ENCODE measurements around the gene CARNS1.
"Not testable (repeated sequence)": the region's sequence is repeated elsewhere in the genome, so short reads cannot be mapped to it uniquely, and the experiment has no call there.

The CARNS1 gene

DNA sequence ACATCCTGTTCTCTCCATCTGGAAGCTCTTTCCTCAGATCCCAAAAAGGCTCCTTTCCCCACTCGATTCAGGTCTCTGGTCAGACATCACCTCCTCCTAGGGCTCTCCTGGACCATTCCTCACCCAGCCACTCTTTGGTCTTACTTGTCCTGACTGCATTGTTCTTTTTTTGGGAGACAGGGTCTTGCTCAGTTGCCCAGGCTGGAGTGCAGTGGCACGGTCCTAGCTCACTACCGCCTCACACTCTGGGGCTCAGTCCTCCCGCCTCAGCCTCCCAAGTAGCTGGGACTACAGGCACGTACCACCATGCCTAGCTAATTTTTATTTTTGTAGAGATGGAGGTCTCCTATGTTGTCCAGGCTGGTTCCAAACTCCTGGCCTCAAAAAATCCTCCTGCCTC lies 30.0 kb downstream of the CARNS1 start:
- DNase-seq: no peak

DNA sequence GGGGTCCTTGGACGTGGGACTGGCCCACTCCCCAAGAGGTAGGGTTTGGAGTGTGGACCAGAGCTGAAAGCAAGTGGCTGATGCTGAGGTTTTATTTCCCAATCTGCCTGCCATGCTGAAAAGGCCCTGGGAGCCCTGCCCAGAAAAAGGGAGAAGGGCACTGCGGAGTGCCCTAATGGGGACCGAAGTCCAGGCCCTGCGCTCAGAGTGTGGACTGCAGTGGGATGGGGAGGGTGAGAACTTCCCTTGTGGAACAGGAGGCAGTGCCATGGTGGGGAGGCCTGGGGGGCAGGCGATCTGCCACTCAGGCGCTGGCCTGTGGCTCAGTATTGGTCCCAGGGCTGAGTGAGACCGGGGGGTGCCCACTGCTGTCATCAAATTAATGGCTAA lies 32.7 kb downstream of the CARNS1 start:
- DNase-seq: no peak

DNA sequence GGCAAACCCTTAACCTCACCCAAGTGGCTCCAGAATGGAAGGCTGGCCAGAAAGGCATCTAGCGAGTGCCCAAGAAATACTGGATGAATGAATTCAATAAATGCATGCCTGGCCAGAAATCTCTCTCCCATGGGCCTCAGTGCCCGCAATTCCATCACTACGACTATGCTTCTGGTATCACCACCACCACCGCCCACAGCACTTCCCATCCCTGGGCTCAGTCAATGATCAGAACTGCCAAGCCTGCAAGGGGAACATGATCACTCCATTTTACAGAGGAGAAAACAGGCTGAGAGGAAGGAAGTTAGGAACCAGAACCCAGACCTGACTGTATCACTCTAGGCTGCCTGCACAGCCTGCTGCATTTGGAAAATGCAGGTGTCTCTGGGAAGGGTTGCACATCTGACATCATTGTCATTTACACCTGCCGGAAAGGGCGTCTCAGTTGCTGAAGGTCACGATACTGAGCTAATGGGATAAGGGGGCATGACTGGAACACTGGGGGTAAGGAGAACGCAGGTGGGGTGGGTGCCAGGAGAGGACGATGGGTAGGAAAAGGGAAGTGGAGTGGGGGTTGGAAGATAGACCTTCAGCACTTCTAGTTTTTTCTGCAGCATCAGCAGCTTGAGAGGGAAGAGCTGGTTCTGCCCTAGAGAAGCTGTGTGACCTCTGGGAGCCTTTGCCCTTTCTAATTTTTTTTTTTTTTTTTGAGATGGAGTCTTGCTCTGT lies 33.8 kb downstream of the CARNS1 start:
- no peak for DNase-seq

DNA sequence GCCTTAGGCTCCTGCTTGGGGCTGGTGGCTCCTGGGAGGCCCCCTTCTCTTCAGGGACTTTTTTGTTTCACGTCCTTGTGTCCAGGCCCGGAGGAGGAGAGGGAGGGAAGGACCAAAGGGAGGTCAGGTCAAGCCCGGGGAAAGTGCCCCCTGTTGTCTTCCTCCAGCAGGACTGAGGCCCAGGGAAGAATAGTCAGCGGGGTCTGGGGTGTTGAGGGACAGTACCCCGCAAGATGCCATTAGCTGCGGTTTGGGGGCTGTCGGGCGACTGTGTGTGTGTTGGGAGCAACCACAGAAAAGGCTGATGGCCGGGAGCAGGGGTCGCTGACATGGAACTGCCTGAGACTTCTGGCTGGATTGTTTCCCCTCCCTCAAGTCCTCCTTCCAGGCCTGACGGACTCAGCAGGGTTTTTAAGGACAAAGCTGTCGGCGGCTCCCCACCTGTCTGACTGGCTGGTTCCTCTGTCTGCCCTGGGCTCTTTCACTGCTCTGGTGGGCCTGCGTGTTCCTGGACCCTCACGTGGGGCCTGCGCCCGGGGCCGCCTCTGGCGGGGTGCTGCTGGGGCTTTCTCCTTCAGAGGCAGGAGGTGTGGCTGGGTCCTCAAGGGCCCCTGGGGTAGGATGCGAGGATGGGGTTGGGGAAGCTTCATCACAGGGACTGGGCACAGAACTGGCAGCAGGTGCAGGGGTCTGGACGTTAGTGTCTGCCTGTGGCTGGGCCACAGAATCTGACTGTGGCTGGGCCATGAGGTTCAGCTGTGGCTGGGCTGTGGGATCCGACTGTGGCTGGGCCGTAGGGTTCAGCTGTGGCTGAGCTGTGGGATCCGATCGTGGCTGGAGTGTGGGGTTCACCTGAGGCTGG lies 35.5 kb downstream of the CARNS1 start:
- DNase-seq: no peak

DNA sequence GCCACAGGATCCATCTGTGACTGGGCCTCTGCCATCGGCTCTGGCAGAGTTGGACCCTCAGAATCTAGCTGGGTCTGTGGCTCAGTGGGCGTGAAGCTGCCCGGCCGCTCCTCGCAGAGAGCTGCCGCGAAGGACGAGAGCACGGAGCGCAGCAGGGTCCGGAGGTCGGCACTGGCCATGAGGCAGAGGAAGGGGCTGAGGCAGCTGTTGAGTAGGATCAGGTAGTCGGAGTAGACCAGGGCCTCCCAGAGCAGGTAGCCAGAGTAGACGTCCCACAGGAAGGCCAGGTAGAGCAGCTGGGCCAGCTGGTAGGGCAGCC lies 36.1 kb downstream of the CARNS1 start:
- no peak for DNase-seq

DNA sequence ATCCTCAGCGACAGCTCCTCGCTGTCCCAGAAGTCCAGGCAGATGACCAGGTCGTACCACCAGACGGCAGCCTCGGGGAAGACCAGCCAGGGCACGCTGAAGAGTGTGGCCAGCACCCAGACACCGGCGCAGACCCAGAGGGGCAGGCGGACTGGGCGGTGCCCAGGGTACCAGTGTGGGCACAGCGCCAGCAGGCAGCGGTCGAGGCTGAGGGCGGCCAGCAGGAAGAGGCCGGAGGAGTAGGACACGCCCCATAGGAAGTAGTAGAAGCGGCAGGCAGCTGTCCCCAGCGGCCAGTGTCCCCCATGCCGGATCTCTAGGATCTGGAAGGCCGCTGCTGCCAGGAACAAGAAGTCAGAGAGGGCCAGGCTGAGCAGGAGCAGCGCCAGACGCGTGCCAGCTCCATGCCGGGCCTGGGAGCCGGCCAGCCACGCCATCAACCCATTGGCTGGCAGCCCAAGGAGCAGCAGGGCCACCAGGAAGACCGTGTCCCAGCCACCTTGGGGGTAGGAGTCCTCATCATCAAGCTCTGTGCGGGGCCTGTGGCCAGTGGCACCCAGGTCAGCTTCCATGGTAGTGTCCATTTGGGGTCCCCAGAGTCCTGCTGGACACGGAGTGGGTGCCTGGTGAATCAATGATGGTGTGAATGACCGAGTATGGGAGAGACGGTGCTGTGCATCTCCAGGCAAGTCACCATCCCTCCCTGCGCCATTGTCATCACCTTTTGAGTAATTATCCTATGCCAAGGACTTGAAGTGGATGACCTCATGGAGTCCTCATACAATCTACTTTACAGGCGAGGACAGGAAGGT lies 36.9 kb downstream of the CARNS1 start, which contains the start of gene GPR152:
Gene GPR152, minus strand, starts transcription at position 589 of the 812 bp plus-strand sequence. Its CDS starts 5 bp downstream, at position 584.
- no peak for DNase-seq

DNA sequence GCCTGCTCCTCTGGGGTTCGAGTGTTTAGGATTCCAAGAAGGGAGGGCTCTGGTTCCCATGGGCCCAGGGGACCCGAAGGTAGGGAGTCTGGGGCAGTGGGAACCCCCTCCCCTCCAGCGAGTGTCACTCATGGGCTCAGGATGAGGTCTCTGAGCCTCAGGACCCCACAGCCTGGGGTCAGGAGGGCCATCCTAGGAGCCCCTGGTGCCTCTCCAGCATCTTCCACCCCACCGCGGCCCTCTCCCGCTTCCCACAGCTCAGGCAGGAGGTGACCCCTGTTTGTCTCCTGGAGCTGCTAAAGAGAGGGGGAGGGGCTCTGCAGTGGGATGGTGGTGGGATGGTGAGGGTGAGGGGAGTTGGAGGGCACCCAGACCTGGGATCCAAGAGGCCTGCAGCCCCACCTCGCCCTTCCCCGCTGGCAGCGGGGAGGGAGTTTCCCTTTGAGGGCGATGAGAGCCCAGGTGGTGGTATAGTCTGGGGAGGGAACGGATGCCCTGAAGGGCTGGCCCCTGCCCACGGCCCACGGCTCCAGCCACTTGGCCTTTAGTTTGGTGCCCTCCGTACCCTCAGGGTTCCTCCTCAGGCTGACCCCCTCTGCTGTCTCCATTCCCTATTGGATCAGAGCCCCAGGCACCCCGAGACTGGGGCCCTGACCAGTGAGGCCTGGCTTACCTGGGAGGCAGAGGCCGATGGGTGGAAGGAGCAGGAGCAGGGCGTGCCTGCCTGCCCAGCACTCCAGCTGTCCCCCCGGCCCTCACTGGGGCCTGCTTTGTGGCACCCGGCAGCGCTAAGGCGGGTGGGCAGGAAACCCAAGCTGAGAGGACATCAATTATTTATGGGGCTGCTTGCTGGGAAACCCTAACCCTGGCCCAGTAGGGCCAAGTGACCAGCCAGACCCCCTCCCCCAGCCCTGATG lies 38.6 kb downstream of the CARNS1 start:
- DNase-seq: no peak

DNA sequence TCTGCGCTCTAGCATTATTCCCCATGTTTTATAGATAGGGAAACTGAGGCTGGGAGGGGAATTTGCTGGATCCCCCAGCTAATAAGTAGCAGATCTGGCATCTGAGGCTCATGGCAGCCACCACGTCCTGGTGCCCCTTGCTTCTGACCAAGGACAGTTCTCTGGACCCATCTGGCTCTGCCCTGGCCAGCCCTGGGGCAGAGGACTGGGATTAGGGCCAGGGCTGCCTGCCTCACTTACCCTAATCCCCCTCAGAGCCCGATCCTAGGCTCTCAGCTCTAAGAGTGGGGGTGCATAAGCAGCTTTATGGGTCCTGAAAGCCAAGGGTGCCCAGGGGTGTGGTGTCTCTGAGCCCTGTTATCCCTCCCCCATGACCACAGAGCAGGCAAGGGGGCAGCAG lies 39.6 kb downstream of the CARNS1 start, which contains the start of gene CABP4:
Gene CABP4, plus strand, starts transcription at position 301 of the 400 bp plus-strand sequence. Its CDS starts 70 bp downstream, at position 371.
- DNase-seq: no peak

DNA sequence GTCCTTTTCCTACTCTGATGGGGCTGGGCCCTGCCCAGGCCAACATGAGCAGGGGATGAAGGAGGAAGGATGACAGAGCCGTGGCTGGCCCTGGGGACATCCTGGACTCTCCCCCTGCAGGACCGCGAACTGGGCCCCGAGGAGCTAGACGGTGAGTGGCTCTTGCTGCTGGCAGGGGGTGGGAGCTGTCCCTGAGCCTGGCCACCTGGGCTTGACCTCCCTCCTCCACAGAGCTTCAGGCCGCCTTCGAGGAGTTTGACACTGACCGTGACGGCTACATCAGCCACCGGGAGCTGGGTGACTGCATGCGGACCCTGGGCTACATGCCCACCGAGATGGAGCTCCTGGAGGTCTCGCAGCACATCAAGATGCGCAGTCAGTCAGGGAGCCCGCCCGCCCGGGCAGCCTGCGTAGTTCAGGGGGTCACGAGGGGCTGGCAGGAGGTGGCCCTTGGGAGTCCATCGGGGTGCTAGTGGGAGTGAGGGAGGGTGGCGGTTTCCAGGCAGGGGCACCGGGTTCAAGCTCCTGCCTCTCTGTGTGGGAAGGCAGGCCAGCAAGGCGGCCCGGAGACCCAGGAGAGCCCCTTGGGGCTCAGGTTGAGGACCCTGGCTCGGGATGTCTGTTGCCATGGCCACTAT lies 40.7 kb downstream of the CARNS1 start:
- no peak for DNase-seq

DNA sequence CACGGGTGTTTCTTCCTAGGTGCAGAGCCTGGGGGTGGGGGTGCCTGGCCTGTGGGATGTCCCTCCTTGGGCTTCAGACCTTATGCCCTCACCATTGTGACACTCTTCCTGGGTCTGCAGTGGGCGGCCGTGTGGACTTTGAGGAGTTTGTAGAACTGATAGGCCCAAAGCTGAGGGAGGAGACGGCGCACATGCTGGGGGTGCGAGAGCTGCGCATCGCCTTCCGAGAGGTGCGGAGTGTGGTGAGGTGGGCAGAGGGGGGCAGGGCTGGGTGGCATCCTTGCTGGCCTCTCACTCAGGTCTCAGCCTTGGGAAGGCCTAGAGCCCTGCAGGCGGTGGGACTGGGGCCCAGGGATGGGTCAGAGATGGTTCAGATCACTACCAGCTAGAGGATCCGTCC lies 42.0 kb downstream of the CARNS1 start:
- DNase-seq: no peak

DNA sequence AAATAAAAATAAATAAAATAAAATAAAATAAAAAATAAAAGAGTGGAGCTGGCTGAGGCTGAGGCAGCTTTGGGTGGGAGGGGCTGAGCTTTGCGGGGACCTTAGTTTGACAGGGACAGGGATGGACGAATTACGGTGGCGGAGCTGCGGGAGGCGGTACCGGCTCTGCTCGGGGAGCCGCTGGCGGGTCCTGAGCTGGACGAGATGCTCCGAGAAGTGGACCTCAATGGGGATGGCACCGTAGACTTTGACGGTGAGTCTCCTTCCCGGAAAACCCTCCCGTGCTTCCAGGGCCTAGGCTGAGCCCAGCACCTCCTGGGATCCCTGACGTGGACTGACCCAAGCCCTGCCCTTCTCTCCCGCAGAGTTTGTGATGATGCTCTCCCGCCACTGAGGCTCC lies 42.8 kb downstream of the CARNS1 start:
- no peak for DNase-seq

DNA sequence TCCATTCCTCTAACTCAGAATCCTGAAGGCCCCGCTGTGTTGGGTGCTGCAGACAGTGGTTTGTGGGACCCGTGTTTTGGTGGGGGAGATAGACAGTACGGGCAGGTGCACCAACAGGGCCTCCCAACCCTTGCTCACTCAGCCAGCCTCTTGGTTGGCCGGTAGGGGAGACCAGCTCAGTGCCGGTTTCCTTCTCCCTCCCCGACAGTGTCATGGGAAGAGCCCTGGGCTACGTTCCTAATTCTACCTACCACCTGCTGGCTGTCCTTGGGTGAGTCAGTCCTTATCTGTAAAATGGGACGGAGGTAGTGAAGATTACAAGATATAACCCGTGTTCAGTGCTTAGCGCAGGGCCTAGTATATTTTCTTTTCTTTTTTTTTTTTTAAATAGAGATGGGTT lies 47.7 kb downstream of the CARNS1 start:
- no peak for DNase-seq

DNA sequence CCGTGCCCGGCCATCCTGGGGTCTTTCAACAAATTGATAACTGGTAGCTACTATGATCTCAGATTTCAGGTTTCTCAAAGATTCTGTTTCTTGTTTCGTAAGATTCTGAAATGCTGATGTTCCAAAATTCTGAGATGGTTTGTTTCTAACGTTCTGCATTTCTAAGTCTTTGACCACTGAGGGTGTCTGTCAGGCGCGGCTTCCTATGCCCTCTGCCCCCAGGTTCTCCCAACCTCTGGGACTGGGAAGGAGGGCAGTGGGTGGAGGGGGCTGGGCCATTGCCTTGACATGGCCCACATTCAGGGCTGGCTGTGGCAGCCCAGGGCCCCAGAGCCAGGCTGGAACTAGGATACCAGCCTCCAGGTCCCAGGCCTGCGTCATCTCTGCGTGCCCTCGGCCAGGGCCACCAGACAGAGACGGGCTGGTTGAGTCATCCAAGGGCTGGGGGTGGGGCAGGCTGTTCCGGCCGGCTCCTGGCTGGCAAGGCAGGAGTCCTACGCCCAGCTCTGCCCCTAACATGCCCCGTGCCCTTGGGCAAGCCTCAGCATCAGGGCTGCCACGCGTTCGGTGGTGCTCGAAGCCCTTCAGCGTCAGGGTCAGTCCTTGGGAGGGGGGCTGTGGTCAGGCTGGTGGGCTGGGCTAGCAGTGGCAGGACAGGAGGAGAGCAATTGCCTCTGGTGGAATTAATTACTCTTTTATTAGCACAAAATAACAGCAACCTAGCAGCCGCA lies 48.4 kb downstream of the CARNS1 start:
- no peak for DNase-seq

DNA sequence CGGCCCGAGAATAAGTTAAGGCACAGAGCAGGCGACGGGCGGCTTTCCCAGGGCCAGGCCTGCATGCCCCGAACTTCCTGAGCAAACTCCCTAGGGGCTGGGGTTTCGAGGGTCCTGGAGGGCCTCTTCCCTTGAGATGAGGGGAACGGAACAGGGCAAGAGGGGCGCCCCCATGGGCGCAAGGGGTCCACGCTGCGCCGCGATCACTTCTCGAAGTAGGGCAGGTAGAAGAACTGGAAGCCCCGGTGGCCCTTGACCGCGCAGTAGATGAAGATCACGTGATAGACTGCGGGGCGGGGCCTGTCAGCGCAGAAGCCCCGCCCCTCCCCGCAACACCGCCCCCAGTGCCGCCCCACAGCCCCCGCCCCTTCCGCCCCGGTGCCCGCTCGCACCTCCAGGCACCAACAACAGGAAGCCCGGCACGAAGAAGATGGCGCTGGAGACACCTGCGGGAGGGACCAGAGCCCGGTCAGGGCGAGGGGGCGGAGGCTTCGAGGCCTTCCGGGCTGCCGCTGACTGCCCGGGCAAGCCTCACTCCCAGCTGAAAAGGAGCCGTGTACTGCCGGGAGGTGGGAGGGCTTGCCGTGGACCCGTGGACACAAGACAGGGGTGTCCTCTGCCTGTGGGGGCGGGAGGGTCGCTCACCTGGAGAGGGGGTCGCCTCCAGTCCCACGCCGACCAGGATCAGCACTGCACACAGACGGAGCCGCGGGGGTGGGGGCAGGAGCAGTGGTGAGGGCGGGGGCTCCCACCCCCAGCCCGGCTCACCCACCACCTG lies 49.1 kb downstream of the CARNS1 start:
- no peak for DNase-seq

DNA sequence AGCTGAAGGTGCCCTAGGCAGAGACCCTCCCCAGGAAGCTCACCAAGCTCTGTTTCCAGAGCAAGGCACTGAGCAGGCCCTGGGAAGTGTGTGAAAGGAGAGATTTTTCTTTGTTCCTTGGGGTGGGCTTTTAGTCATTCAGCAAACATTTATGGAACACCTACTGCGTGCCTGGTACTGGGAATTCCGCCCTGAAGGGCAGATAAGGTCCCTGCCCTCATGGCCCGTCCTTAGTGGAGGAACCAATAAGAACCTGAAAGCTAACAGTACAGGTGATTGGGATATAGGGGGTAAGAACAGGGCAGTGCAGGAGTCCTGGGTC lies 49.7 kb downstream of the CARNS1 start:
- no peak for DNase-seq

DNA sequence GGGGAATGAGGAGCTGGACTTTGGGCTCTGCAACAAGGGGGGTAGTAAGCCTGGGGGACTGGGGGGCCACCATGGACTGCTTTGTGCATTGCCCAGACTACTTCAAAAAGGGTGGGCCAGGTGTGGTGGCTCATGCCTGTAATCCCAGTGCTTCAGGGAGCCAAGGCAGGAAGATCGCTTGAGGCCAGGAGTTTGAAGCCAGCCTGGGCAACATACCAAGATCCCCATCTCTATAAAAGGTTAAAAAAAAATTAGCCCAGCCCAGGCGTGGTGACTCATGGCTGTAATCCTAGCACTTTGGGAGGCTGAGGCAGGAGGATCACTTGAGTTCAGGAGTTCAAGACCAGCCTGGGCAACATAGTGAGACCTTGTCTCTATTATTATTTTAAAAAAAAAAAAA lies 50.1 kb downstream of the CARNS1 start:
- DNase-seq: not testable (repeated sequence)

DNA sequence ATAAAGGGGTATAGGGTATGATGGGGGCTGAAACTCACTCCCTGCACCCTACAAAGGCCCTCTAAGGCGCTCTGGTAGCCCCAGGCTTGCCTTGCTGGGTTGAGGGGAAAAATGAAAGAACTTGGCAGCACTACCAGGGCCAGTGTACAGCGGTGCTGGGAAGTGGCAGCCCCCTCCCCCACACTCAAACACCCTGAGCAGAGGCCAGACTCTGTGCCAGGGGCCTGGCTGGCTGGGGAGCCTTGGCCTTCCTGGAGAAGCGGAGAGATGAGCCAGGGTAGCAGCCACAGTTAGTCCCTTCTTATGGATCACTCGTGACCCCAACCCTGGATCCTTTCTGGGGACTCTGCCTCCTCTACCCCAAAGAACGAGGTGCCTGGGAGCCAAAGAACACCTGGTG lies 50.9 kb downstream of the CARNS1 start:
- no peak for DNase-seq

DNA sequence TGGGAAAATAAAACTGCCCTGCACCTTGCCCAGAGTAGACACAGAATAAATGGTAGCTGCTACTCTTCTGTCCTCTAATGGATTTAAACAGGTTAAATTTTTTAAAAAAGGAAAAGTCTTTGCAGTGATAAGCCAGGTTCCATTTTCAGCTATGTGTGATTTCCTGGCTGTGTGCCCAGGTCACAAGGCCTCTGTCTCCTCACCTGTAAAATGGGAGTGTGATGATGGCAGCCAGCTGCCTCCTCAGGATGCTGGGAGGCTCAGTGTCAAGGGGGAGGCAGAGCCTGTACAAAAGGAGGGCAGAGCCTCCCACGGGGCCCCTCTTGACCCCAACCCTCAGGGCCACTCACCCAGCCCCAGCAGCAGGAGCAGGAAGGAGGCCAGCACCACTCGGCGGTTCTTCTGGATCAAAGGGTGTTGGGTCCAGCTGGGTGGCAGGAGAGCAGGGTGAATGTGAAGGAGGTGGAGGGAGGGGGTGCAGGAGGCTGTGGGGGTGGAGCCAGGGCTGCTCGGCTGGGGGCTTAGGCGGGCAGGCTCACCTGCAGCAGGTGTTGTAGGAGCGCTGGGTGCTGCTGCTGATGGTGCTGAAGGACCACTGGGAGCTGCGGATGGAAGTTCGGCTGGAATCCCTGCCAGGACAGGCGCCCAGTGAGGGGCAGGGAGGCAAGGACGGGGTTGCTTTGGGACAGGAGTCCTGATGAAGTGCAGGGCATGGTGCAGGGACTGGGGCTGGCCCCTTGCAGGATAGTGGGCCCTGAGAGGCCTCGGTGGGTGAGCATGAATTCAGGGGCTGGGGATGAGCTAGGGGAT lies 51.7 kb downstream of the CARNS1 start:
- DNase-seq: no peak

DNA sequence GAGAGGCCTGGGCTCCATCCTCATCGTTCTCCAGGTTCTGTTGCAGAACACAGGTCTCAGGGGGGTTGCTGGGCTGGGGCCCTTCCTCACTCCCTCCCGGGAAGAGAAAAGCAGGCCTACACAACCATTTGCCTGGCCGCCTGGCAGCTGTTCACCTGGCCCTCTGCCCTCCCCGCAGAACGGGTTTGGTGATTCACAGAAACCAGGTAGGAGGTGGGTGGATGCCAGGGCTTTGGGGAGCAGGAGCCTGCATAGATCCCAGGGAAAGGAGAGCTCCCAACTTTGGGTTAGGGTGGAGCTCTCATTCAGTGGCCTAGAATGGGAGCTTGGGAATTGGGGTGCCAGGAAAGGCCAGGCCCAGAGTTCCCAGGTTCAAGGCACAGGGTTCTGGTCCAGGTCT lies 52.6 kb downstream of the CARNS1 start:
- DNase-seq: no peak

DNA sequence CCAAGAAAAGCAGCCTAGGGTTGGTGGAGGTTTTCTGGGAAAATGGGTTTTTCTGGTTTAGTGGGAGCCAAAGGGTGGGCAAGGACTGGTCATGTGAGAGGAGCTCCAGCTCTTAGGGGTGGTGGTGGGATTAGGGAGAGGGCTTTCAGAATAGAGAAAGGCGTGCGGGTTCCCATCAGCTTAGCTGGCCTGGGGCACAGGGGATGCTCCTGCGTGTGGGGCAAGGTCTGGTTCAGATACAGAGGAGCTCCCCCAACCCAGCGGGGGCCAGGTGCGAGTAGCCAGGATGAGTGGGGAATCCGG lies 52.9 kb downstream of the CARNS1 start:
- no peak for DNase-seq

Measured in cortex of kidney (tissue), 1 donor.